B cell (primary cell): ENCODE measurements around the gene TRIP13. TPM values are rescaled to one million over a fixed set of nuclear protein-coding genes. Genes with fewer than 3 reads are reported as not detected.
"Not testable (repeated sequence)": the region's sequence is repeated elsewhere in the genome, so short reads cannot be mapped to it uniquely, and the experiment has no call there.

Experiments
- ATAC-seq: fragments of 200-7000 bp; cut with Tn5 transposase; one replicate; pipeline ENCODE4 v1.10.0; 2021; ENCODE audit warnings: low read depth, mild to moderate bottlenecking, moderate number of reproducible peaks, moderate library complexity
- CTCF ChIA-PET: fragments of 350-600 bp; sonication (Branson Sonifier 250); formaldehyde crosslinking; loops from one replicate; lab custom pipeline; 2021; ENCODE audit warnings: antibody characterized with exemption, inconsistent platforms; lab: Charles Lee
- POLR2A ChIA-PET: fragments of 350-600 bp; sonication (Branson Sonifier 250); formaldehyde crosslinking; loops from one replicate; lab custom pipeline; 2021; ENCODE audit warnings: antibody characterized with exemption; lab: Charles Lee
- DNase-seq: peaks from one replicate; pipeline ENCODE4 v3.0.0; 2013
- H2AFZ ChIP-seq: 2 replicates; pipeline ENCODE4 v1.6.1; 2012; ENCODE audit warnings: mild to moderate bottlenecking, low read depth, low read length; ENCODE audit not compliant: insufficient read depth, poor library complexity, severe bottlenecking
- H3K27ac ChIP-seq, 2 donors: 1 replicate in 1 of 2; 2 replicates in 1 of 2; pipeline ENCODE4 v1.5.1; 2012 to 2013; ENCODE audit warnings: low read length in 2 of 2, mild to moderate bottlenecking in 2 of 2, moderate library complexity in 1 of 2
- H3K27me3 ChIP-seq, 4 experiments: fragments of 200-600 bp in 1 of 4; sonication (generic) in 1 of 4; replicated peaks in 1 of 4; 1 replicate in 2 of 4; 2 replicates in 2 of 4; pipeline versions ENCODE4 v1.6.1 to v1.7.0; 2013 to 2016; ENCODE audit warnings: low read length in 3 of 4, mild to moderate bottlenecking in 2 of 4, mixed read lengths in 1 of 4, moderate library complexity in 1 of 4; ENCODE audit not compliant: insufficient read depth in 4 of 4, control insufficient read depth in 3 of 4; ENCODE audit errors: control extremely low read depth in 1 of 4
- H3K36me3 ChIP-seq, 2 experiments: replicated peaks in 1 of 2; 1 replicate in 1 of 2; 2 replicates in 1 of 2; pipeline versions ENCODE4 v1.6.1 to v1.7.1; 2013; ENCODE audit warnings: low read length in 1 of 2; ENCODE audit not compliant: insufficient read depth in 2 of 2, control insufficient read depth in 1 of 2; ENCODE audit errors: control extremely low read depth in 1 of 2, extremely low read depth in 1 of 2
- H3K4me1 ChIP-seq, 2 donors: fragments of 200-600 bp in 1 of 2; sonication (generic) in 1 of 2; 1 replicate in 1 of 2; 2 replicates in 1 of 2; pipeline versions ENCODE4 v1.5.1 to v1.6.1; 2013 to 2017; ENCODE audit warnings: low read length in 2 of 2; ENCODE audit not compliant: control insufficient read depth in 2 of 2, insufficient read depth in 2 of 2
- H3K4me2 ChIP-seq: replicated peaks from 2 replicates; pipeline ENCODE3; 2012; ENCODE audit warnings: mild to moderate bottlenecking, low read depth, low read length; ENCODE audit not compliant: poor library complexity, severe bottlenecking
- H3K4me3 ChIP-seq, 5 experiments: fragments of 200-600 bp in 1 of 5; sonication (generic) in 1 of 5; 1 replicate in 3 of 5; 2 replicates in 2 of 5; pipeline versions ENCODE4 v1.5.1 to v1.7.0; 2011 to 2016; ENCODE audit warnings: low read length in 4 of 5, mild to moderate bottlenecking in 4 of 5, low read depth in 2 of 5, control low read depth in 1 of 5, moderate library complexity in 1 of 5; ENCODE audit not compliant: insufficient read depth in 1 of 5; ENCODE audit errors: control extremely low read depth in 1 of 5, extremely low read depth in 1 of 5
- H3K79me2 ChIP-seq: fragments of 200-600 bp; sonication (generic); one replicate; pipeline ENCODE4 v1.6.0; 2016; ENCODE audit warnings: low read length; ENCODE audit not compliant: control insufficient read depth, insufficient read depth
- H3K9ac ChIP-seq: fragments of 200-600 bp; sonication (generic); 2 replicates; pipeline ENCODE4 v1.6.1; 2017; ENCODE audit warnings: mild to moderate bottlenecking, low read length, moderate library complexity
- H3K9me3 ChIP-seq, 3 donors: one replicate each; pipeline versions ENCODE4 v1.6.1 to v1.7.1; 2013; ENCODE audit warnings: low read length in 2 of 3; ENCODE audit not compliant: control insufficient read depth in 2 of 3, insufficient read depth in 1 of 3; ENCODE audit errors: control extremely low read depth in 1 of 3
- H4K20me1 ChIP-seq: 2 replicates; pipeline ENCODE4 v1.6.0; 2012; ENCODE audit warnings: mild to moderate bottlenecking, low read length; ENCODE audit not compliant: insufficient read depth, control insufficient read depth, poor library complexity, severe bottlenecking
- H3K27ac Mint-ChIP-seq: one replicate; pipeline ENCODE4 v1.8.0; 2021; ENCODE audit warnings: mixed read lengths
- H3K27me3 Mint-ChIP-seq: one replicate; pipeline ENCODE4 v1.8.0; 2021; ENCODE audit warnings: mixed read lengths
- H3K4me1 Mint-ChIP-seq: one replicate; pipeline ENCODE4 v1.8.0; 2021; ENCODE audit warnings: mixed read lengths
- H3K4me3 Mint-ChIP-seq: one replicate; pipeline ENCODE4 v1.8.0; 2021; ENCODE audit warnings: mixed read lengths
- H3K9me3 Mint-ChIP-seq: one replicate; pipeline ENCODE4 v1.8.0; 2022; ENCODE audit warnings: mixed read lengths; ENCODE audit not compliant: insufficient read depth
- EZH2 ChIP-seq: IDR thresholded peaks from 2 replicates; pipeline ENCODE4 v1.6.1; 2012; ENCODE audit warnings: borderline replicate concordance, low read depth, mild to moderate bottlenecking, moderate library complexity, low read length; ENCODE audit not compliant: insufficient read depth, poor library complexity, severe bottlenecking
- WGBS: methylation state at CpG from one replicate; pipeline ENCODE4 v1.1.5; 2013; ENCODE audit warnings: missing lambda C conversion rate; ENCODE audit not compliant: insufficient coverage; 5-methylcytosine and 5-hydroxymethylcytosine counted together
- intact Hi-C: fragments of 100-400 bp; cut with micrococcal nuclease; formaldehyde crosslinking; loops from one replicate; pipeline ENCODE4 v1.10.0; 2022
- polyA plus RNA-seq: library from polyadenylated mRNA; depleted of rRNA; stranded (reverse); fragments of >200 nt; gene quantifications from 2 replicates; pipeline ENCODE4 v1.2.3, GENCODE V29; 2012
- total RNA-seq, 2 donors: library from RNA; stranded (reverse); fragments of 120-200 nt in 1 of 2; gene quantifications; 1 replicate in 1 of 2; 2 replicates in 1 of 2; pipeline versions ENCODE4 v1.2.3 to v1.2.4, GENCODE V29; 2013 to 2022
- TF ChIP-seq, protein P1 (sequence below): fragments of 200-600 bp; IDR thresholded peaks from one replicate; pipeline ENCODE4 v1.8.0; 2022; ENCODE audit warnings: antibody characterized with exemption, mild to moderate bottlenecking

TRIP13 gene
- total and polyA plus RNA-seq, 2 donors (not counting 1 experiment from before 2014, with no cell fraction given), result 0.63 to 1.1 TPM

DNA sequence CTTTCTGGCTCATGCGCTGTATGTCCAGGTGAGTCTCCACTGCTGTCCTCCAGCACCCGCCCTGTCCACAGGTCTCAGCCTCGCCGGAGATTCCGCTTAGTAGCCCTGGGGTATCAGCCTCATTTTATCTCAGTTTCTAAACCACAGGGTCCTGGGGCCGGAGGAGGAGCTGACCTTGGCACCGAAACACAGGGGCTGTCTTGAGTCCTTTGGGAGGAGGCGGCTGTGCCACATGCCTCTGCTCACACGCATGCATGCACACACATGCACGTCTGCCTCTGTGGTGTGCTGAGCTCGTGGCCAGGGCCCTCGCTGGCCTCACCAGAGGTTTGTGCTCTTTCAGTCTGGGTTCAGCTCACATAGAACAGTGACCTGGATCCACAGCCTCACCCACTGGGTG, 23.3 kb downstream of the TRIP13 start:
- no peaks in the 10 kb centered on the region for H3K27me3 Mint-ChIP-seq

DNA sequence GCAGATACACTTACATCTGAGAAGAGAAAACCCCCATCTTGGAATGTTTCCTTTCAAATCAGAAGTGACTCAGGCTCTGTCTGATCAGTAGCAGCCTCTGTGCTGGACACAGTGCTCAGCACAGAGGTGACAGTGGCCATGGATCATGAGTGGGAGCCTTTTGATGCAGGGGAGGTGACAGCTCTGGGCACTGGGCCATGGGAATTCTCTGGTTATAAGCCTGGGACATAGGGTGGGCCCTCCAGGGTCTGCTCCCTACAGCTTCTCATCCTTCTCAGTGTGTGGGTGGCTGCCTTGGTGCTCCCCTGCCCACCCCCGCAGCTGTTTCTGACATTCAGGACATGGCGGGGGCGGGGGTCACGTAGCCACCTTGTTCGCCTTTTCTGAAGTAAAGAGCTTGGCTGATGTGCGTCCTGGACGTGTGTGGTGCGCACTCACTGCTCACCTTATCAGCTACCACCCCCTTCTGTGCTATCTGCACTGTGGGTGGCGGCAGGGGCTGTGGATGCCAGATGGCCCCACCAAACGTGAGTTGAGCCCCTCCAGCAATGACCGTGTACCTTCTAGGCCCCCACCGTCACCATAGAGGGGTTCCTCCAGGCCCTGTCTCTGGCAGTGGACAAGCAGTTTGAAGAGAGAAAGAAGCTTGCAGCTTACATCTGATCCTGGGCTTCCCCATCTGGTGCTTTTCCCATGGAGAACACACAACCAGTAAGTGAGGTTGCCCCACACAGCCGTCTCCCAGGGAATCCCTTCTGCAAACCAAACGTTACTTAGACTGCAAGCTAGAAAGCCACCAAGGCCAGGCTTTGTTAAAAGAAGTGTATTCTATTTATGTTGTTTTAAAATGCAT, 24.0 kb downstream of the TRIP13 start:
- Mint-ChIP-seq H3K4me3 (no peak overlapping the region), H3K4me1 (no peaks in the 10 kb centered on the region), H3K9me3 (no peaks in the 10 kb centered on the region), H3K27me3 (no peaks in the 10 kb centered on the region), H3K27ac (no peak overlapping the region)
- H3K4me1 ChIP-seq, result no peaks in the 10 kb centered on the region
- H3K9me3 ChIP-seq, result peaks cover 0 to under 1% (median 0%) of the 10 kb centered on the region in 3 donors
- ChIA-PET CTCF (interaction anchor here (0.8 kb wide), 1 partner anchor 14 kb away, joined by 3 read pairs; no protein-coding TSS in a partner anchor), POLR2A (no interaction called here)
- H3K9ac ChIP-seq, result no peak overlapping the region
- no peak overlapping the region for H3K27ac ChIP-seq
- DNase-seq, result no peak
- no peak overlapping the region for H3K4me2 ChIP-seq
- H4K20me1 ChIP-seq, result no peaks in the 10 kb centered on the region
- TF ChIP-seq EZH2, result no peak
- TF ChIP-seq, protein P1, sequence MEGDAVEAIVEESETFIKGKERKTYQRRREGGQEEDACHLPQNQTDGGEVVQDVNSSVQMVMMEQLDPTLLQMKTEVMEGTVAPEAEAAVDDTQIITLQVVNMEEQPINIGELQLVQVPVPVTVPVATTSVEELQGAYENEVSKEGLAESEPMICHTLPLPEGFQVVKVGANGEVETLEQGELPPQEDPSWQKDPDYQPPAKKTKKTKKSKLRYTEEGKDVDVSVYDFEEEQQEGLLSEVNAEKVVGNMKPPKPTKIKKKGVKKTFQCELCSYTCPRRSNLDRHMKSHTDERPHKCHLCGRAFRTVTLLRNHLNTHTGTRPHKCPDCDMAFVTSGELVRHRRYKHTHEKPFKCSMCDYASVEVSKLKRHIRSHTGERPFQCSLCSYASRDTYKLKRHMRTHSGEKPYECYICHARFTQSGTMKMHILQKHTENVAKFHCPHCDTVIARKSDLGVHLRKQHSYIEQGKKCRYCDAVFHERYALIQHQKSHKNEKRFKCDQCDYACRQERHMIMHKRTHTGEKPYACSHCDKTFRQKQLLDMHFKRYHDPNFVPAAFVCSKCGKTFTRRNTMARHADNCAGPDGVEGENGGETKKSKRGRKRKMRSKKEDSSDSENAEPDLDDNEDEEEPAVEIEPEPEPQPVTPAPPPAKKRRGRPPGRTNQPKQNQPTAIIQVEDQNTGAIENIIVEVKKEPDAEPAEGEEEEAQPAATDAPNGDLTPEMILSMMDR, result no peak
- no peaks in the 10 kb centered on the region for H3K27me3 ChIP-seq
- 95% methylated on average over 12 of the region's 14 CpGs for WGBS
- H2AFZ ChIP-seq, result no peak overlapping the region
- H3K4me3 ChIP-seq, result no peak overlapping the region
- no peaks in the 10 kb centered on the region for H3K36me3 ChIP-seq
- no peak for ATAC-seq
- no peaks in the 10 kb centered on the region for H3K79me2 ChIP-seq
- intact Hi-C loops, result no loop called here

More for the DNA sequence above, 23.3 kb downstream of the TRIP13 start:
- H3K27ac ChIP-seq, result no peak overlapping the region
- ATAC-seq (no peak), DNase-seq (no peak)
- no peaks in the 10 kb centered on the region for H3K9me3 ChIP-seq
- no peak overlapping the region for H2AFZ ChIP-seq
- no peaks in the 10 kb centered on the region for H3K4me1 ChIP-seq
- H3K9ac ChIP-seq, result no peak overlapping the region
- no peaks in the 10 kb centered on the region for H3K36me3 ChIP-seq
- H3K4me3 ChIP-seq, result no peak overlapping the region
- H3K79me2 ChIP-seq, result no peaks in the 10 kb centered on the region
- H4K20me1 ChIP-seq, result no peaks in the 10 kb centered on the region
- H3K27me3 ChIP-seq, result no peaks in the 10 kb centered on the region
- Mint-ChIP-seq H3K27ac (no peak overlapping the region), H3K4me1 (no peaks in the 10 kb centered on the region), H3K4me3 (no peak overlapping the region), H3K9me3 (no peaks in the 10 kb centered on the region)
- ChIA-PET POLR2A (no interaction called here), CTCF (no interaction called here)
- TF ChIP-seq, protein P1, result no peak
- no peak for TF ChIP-seq EZH2
- intact Hi-C loops, result no loop called here
- over 99% methylated on average over 12 of the region's 12 CpGs for WGBS
- no peak overlapping the region for H3K4me2 ChIP-seq

DNA sequence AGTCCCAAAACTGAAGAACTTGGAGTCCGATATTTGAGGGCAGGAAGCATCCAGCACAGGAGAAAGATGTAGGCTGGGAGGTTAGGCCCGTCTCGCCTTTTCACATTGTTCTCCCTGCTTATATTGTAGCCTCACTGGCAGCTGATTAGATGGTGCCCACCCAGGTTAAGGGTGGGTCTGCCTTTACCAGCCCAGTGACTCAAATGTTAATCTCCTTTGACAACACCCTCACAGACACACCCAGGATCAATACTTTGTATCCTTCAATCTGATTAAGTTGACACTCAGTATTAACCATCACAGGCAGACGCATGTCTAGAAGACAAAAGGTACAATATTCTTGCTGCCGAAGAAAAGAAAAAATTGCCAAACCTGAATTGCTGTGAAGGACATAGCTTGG, 26.0 kb downstream of the TRIP13 start:
- H4K20me1 ChIP-seq, POLR2A ChIA-PET, H3K9ac ChIP-seq, ATAC-seq, H3K4me1 Mint-ChIP-seq, H3K4me2 ChIP-seq, H3K79me2 ChIP-seq, intact Hi-C loops, H3K36me3 ChIP-seq, H3K4me3 Mint-ChIP-seq, H2AFZ ChIP-seq, H3K9me3 Mint-ChIP-seq, H3K27me3 ChIP-seq, H3K27ac ChIP-seq, H3K4me3 ChIP-seq, H3K9me3 ChIP-seq, H3K27ac Mint-ChIP-seq, H3K27me3 Mint-ChIP-seq, DNase-seq, H3K4me1 ChIP-seq: not testable (repeated sequence)
- WGBS, result 100% methylated on average over 3 of the region's 5 CpGs
- CTCF ChIA-PET, result interaction anchor here (0.8 kb wide), 1 partner anchor 726 kb away, joined by 4 read pairs; no protein-coding TSS in a partner anchor
